HepG2 (cell line): ENCODE data around the gene DNAJC11. TPM values are rescaled to one million over a fixed set of nuclear protein-coding genes. Genes with fewer than 3 reads are reported as not detected.
A peak's percentile ranks its signal among the peaks of the same experiment; 100 is the strongest.
"Not testable (repeated sequence)": the region's sequence is repeated elsewhere in the genome, so short reads cannot be mapped to it uniquely, and the experiment has no call there.

Experiments
- ATAC-seq: fragments of 200-7000 bp; cut with Tn5 transposase; 3 replicates; pipeline ENCODE4 v1.9.1; 2020; ENCODE audit warnings: mild to moderate bottlenecking, moderate library complexity
- BruUV-seq: library from RNA; stranded (reverse); fragments of 400-500 nt; replicated peaks from 2 replicates; lab custom pipeline; 2021; lab: Mats Ljungman, UMichigan
- CTCF ChIA-PET: fragments of 300-600 bp; formaldehyde crosslinking; extraction: SDS; loops from one replicate; lab custom pipeline; 2021; ENCODE audit warnings: low total read pairs, inconsistent platforms, low intra/inter-chr PET ratio; lab: Yijun Ruan, JAX
- POLR2A ChIA-PET: fragments of 350-600 bp; sonication (Branson Sonifier 250); formaldehyde crosslinking; loops from one replicate; lab custom pipeline; 2020; ENCODE audit warnings: antibody characterized with exemption, inconsistent platforms; lab: Yijun Ruan, JAX
- DNase-seq: peaks from one replicate; pipeline ENCODE4 v3.0.0-alpha.2; 2015; ENCODE audit warnings: low spot score
- FAIRE-seq: peaks from 3 replicates; lab custom pipeline; 2011; peaks lifted over from hg19 to GRCh38; lab: Jason Lieb, UNC
- H2AFZ ChIP-seq: one replicate; pipeline ENCODE4 v1.6.1; 2011; ENCODE audit warnings: low read length, inconsistent platforms
- H3K27ac ChIP-seq: fragments of 300-600 bp; 3 replicates; pipeline ENCODE4 v1.8.0; 2011; ENCODE audit warnings: mixed run types, mild to moderate bottlenecking, mixed read lengths, low read length, inconsistent platforms; ENCODE audit not compliant: insufficient read depth; ENCODE audit errors: extremely low read length
- H3K27me3 ChIP-seq, 2 experiments: fragments of 200-600 bp in 1 of 2; 2 replicates in 1 of 2; 3 replicates in 1 of 2; pipeline versions ENCODE4 v1.6.0 to v1.8.0; 2011; ENCODE audit warnings: low read length in 2 of 2, mild to moderate bottlenecking in 2 of 2, moderate library complexity in 2 of 2, inconsistent platforms in 1 of 2; ENCODE audit not compliant: insufficient read depth in 2 of 2, control insufficient read depth in 1 of 2
- H3K36me3 ChIP-seq, 2 experiments: fragments of 200-600 bp in 1 of 2; replicated peaks in 1 of 2; 2 replicates in 1 of 2; 3 replicates in 1 of 2; pipeline versions ENCODE4 v1.5.1 to v1.8.0; 2011; ENCODE audit warnings: low read length in 2 of 2, inconsistent platforms in 1 of 2; ENCODE audit not compliant: insufficient read depth in 2 of 2, control insufficient read depth in 1 of 2
- H3K4me1 ChIP-seq: 2 replicates; pipeline ENCODE4 v1.5.1; 2012; ENCODE audit warnings: low read length, inconsistent platforms; ENCODE audit not compliant: insufficient read depth
- H3K4me2 ChIP-seq: 2 replicates; pipeline ENCODE4 v1.6.0; 2011; ENCODE audit warnings: low read depth, low read length, inconsistent platforms
- H3K4me3 ChIP-seq, 3 experiments: fragments of 200-600 bp in 1 of 3; sonication (generic), shearing (Covaris generic) in 1 of 3; replicated peaks in 1 of 3; 2 replicates each; pipeline ENCODE4 v1.5.1; 2011 to 2016; ENCODE audit warnings: low read length in 3 of 3, inconsistent platforms in 2 of 3, low read depth in 2 of 3, mild to moderate bottlenecking in 2 of 3, control low read depth in 1 of 3, mixed read lengths in 1 of 3; ENCODE audit not compliant: insufficient read depth in 1 of 3
- H3K79me2 ChIP-seq: one replicate; pipeline ENCODE4 v1.6.1; 2011; ENCODE audit warnings: low read length, inconsistent platforms; ENCODE audit not compliant: insufficient read depth
- H3K9ac ChIP-seq: 2 replicates; pipeline ENCODE4 v1.6.0; 2011; ENCODE audit warnings: mild to moderate bottlenecking, low read depth, low read length, inconsistent platforms; ENCODE audit not compliant: insufficient read depth
- H3K9me3 ChIP-seq: 2 replicates; pipeline ENCODE4 v1.5.1; 2012; ENCODE audit warnings: mild to moderate bottlenecking, low read length
- H4K20me1 ChIP-seq: 2 replicates; pipeline ENCODE4 v1.6.0; 2011; ENCODE audit warnings: inconsistent platforms, mild to moderate bottlenecking, low read length, moderate library complexity; ENCODE audit not compliant: insufficient read depth
- BHLHE40 ChIP-seq: IDR thresholded peaks from 2 replicates; pipeline ENCODE4 v1.6.1; 2011; ENCODE audit warnings: low read length, improper control_type of control experiment
- DNMT3B ChIP-seq: conservative IDR thresholded peaks from 2 replicates; pipeline ENCODE4 v1.6.1; 2016; ENCODE audit warnings: missing biosample characterization, control low read depth
- NPAS2 ChIP-seq: sonication (generic); formaldehyde crosslinking; IDR thresholded peaks from 2 replicates; pipeline ENCODE4 v1.8.0; 2022; ENCODE audit warnings: mild to moderate bottlenecking, missing genetic modification reagents, borderline replicate concordance
- ZNF260 ChIP-seq: sonication (generic); formaldehyde crosslinking; IDR thresholded peaks from 2 replicates; pipeline ENCODE4 v1.4.0; 2020; ENCODE audit warnings: missing genetic modification reagents, low read depth, mild to moderate bottlenecking, borderline replicate concordance
- ZNF30 ChIP-seq: sonication (generic); formaldehyde crosslinking; IDR thresholded peaks from 2 replicates; pipeline ENCODE4 v1.5.0; 2020; ENCODE audit warnings: mild to moderate bottlenecking, missing genetic modification reagents
- ZNF34 ChIP-seq: sonication (generic); formaldehyde crosslinking; IDR thresholded peaks from 2 replicates; pipeline ENCODE4 v1.4.0; 2020; ENCODE audit warnings: mild to moderate bottlenecking, missing genetic modification reagents, borderline replicate concordance
- ZNF816 ChIP-seq: sonication (generic); formaldehyde crosslinking; IDR thresholded peaks from 2 replicates; pipeline ENCODE4 v1.8.0; 2022; ENCODE audit warnings: missing genetic modification reagents, mild to moderate bottlenecking, borderline replicate concordance
- WGBS: methylation state at CpG from one replicate; pipeline ENCODE4 v1.1.6; 2017; ENCODE audit warnings: low lambda C conversion rate; 5-methylcytosine and 5-hydroxymethylcytosine counted together
- in situ Hi-C: cut with HindIII; loops from 2 replicates; pipeline ENCODE4 v1.10.0; 2017; ENCODE audit warnings: low pct_unique_long_range_greater_than_20kb; ENCODE audit not compliant: extremely low pct_ligation_motif_present
- intact Hi-C: fragments of 100-400 bp; cut with micrococcal nuclease; formaldehyde crosslinking; loops from one replicate; pipeline ENCODE4 v1.10.0; 2022; ENCODE audit not compliant: unreplicated experiment
- polyA plus RNA-seq, 8 experiments: library from polyadenylated mRNA; depleted of rRNA in 3 of 8; stranded (reverse) in 7 of 8; unstranded in 1 of 8; fragments of >200 nt; fragmentation: Illumina TruSeq in 4 of 8; extraction: Trizol in 4 of 8; gene quantifications; 2 replicates each; pipeline versions ENCODE4 v1.2.1 to v1.2.3, GENCODE V29; 2011 to 2016; ENCODE audit warnings: low read depth in 4 of 8, missing spikeins in 1 of 8, mixed read lengths in 1 of 8; ENCODE audit not compliant: insufficient read depth in 1 of 8
- total RNA-seq, 5 experiments: library from RNA; depleted of rRNA; stranded (reverse); fragments of >200 nt; fragmentation: Illumina TruSeq; extraction: Trizol; gene quantifications; 2 replicates each; pipeline ENCODE4 v1.2.3, GENCODE V29; 2016; ENCODE audit warnings: low read depth in 1 of 5
- TF ChIP-seq, protein P1 (sequence below): sonication (generic); formaldehyde crosslinking; conservative IDR thresholded peaks from 2 replicates; pipeline ENCODE4 v1.4.0; 2020; ENCODE audit warnings: mild to moderate bottlenecking, missing genetic modification reagents, moderate library complexity
- TF ChIP-seq, protein P2 (sequence below): sonication (generic); formaldehyde crosslinking; IDR thresholded peaks from 2 replicates; pipeline ENCODE4 v1.8.0; 2022; ENCODE audit warnings: mild to moderate bottlenecking, missing genetic modification reagents; ENCODE audit not compliant: insufficient replicate concordance

Gene DNAJC11
- total and polyA plus RNA-seq, 2 of the 13 experiments (the other 11 are each of a cell fraction or from before 2014, with no cell fraction given), result 25.1 to 47.6 TPM

DNA sequence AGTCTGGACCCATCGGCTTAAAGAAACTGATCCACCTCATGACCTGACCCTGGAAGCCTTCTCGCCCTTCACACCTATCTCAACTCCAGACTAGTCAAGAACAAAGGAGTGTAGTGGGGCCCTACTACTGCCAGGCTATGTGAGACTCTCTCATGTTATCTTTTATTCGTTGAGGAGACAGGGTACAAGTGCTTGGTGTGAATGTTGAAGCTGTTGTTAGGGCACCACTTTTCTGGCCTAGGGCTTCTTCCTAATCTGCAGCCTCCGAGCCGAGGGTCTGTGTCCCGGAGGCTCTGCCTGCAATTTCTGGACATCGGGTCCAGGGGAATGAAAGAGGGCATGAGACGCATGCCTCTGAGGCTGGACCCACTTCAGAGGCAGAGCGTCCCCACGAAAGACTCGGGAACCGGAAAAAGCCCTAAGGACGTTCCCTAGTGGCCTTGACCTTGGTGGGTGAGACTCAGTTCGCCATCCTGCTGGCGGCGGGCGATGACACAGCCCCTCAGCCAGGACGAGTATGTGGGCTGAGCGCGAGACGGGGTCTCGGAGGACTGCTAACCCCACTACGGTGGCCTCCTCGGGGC, 671 bp downstream of the DNAJC11 start (continued):
- TF ChIP-seq ZNF30 (no peak), ZNF816 (CRISPR knock-in tag) (0 out of 2 replicates have a peak, but pooled peaks have one; percentile 4)

GRCh38 chr1:6699915-6700314, 1.7 kb downstream of the DNAJC11 start:
- WGBS, result 93% methylated on average over 4 of the region's 4 CpGs
- peaks cover 57% of the 10 kb centered on the region for H3K79me2 ChIP-seq
- in situ Hi-C loops, result loop anchor here (25.0 kb wide), 1 partner anchor 512 kb away; no protein-coding TSS in a partner anchor

DNA sequence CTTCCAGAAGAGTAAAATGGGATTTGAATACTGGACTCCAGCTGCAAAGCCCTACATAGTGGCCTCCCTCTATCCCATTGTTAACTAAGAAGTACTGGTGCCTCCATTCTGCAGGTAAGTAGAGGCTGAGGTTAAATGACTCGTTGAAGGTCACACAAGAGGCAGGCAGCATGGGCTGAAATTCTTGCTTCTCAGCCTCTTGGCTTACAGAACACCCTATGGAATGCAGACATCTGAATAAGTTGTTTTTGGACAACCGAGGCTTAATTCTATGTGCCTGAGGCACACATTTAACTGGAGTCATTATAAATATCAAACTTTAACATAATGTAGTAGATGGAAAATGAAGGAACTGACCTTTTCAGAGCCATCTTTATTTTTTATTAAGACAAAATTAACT, 5.7 kb downstream of the DNAJC11 start:
- ChIA-PET CTCF (no interaction called here), POLR2A (interaction anchor here (0.7 kb wide), 1 partner anchor 81 kb away, joined by 4 read pairs; no protein-coding TSS in a partner anchor)
- Histone ChIP-seq H3K79me2 (peaks cover 60% of the 10 kb centered on the region), H2AFZ (no peak overlapping the region), H3K36me3 (peaks cover 2 to 25% of the 10 kb centered on the region in 2 experiments; a peak in 3 of 5 replicates), H3K27ac (no peak overlapping the region), H3K4me1 (peaks cover 18% of the 10 kb centered on the region), H3K4me3 (no peak overlapping the region), H3K4me2 (no peak overlapping the region), H3K27me3 (no peaks in the 10 kb centered on the region; a peak in 1 of 5 replicates), H4K20me1 (peaks cover 5% of the 10 kb centered on the region; the same call in 1 of the 2 replicates), H3K9ac (no peak overlapping the region), H3K9me3 (no peaks in the 10 kb centered on the region)
- in situ Hi-C loops (no loop called here), intact Hi-C loops (no loop called here)
- no peak for FAIRE-seq
- WGBS, result 100% methylated on average over 2 of the region's 2 CpGs
- ATAC-seq, result no peak
- no peak for DNase-seq
- BruUV-seq, result no TSS peak
- no peak for TF ChIP-seq NPAS2 (CRISPR knock-in tag)
- no peak for TF ChIP-seq BHLHE40
- TF ChIP-seq ZNF260, result no peak
- TF ChIP-seq DNMT3B, result no peak
- TF ChIP-seq, protein P1, sequence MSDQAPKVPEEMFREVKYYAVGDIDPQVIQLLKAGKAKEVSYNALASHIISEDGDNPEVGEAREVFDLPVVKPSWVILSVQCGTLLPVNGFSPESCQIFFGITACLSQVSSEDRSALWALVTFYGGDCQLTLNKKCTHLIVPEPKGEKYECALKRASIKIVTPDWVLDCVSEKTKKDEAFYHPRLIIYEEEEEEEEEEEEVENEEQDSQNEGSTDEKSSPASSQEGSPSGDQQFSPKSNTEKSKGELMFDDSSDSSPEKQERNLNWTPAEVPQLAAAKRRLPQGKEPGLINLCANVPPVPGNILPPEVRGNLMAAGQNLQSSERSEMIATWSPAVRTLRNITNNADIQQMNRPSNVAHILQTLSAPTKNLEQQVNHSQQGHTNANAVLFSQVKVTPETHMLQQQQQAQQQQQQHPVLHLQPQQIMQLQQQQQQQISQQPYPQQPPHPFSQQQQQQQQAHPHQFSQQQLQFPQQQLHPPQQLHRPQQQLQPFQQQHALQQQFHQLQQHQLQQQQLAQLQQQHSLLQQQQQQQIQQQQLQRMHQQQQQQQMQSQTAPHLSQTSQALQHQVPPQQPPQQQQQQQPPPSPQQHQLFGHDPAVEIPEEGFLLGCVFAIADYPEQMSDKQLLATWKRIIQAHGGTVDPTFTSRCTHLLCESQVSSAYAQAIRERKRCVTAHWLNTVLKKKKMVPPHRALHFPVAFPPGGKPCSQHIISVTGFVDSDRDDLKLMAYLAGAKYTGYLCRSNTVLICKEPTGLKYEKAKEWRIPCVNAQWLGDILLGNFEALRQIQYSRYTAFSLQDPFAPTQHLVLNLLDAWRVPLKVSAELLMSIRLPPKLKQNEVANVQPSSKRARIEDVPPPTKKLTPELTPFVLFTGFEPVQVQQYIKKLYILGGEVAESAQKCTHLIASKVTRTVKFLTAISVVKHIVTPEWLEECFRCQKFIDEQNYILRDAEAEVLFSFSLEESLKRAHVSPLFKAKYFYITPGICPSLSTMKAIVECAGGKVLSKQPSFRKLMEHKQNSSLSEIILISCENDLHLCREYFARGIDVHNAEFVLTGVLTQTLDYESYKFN (CRISPR knock-in tag), result no peak
- TF ChIP-seq, protein P2, sequence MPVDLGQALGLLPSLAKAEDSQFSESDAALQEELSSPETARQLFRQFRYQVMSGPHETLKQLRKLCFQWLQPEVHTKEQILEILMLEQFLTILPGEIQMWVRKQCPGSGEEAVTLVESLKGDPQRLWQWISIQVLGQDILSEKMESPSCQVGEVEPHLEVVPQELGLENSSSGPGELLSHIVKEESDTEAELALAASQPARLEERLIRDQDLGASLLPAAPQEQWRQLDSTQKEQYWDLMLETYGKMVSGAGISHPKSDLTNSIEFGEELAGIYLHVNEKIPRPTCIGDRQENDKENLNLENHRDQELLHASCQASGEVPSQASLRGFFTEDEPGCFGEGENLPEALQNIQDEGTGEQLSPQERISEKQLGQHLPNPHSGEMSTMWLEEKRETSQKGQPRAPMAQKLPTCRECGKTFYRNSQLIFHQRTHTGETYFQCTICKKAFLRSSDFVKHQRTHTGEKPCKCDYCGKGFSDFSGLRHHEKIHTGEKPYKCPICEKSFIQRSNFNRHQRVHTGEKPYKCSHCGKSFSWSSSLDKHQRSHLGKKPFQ (CRISPR knock-in tag), result no peak
- TF ChIP-seq ZNF34 (CRISPR knock-in tag), result no peak

More at GRCh38 chr1:6699915-6700314, 1.7 kb downstream of the DNAJC11 start:
- peak overlapping the region; percentile 99; the same call in 1 of the 2 replicates for H3K9ac ChIP-seq
- H3K9me3 ChIP-seq, CTCF ChIA-PET, H4K20me1 ChIP-seq, H3K27ac ChIP-seq, intact Hi-C loops, DNase-seq, BruUV-seq, H3K27me3 ChIP-seq, FAIRE-seq, H2AFZ ChIP-seq, ATAC-seq: not testable (repeated sequence)
- peaks cover 23% of the 10 kb centered on the region for H3K4me1 ChIP-seq
- POLR2A ChIA-PET, result interaction anchor here (1.0 to 2.3 kb wide), 2 partner anchors 85 to 117 kb away, joined by 3 to 14 read pairs; partner anchors contain the start of gene CAMTA1
- H3K4me3 ChIP-seq, result peak overlapping the region in 2 of 3 experiments; percentile 99; a peak in 3 of 6 replicates
- H3K36me3 ChIP-seq, result peaks cover 2 to 18% of the 10 kb centered on the region in 2 experiments; a peak in 3 of 5 replicates
- peak overlapping the region; percentile 75 for H3K4me2 ChIP-seq
